Measurements from ENCODE around the gene CCT7.

GRCh38 chr2:73210019-73210418 lies 24.1 kb upstream of the CCT7 start:
- TF ChIP-seq CTCF (conservative IDR thresholded peaks at IDR 0.05) = no peak
- TF ChIP-seq EZH2 (IDR thresholded peaks at IDR 0.05; ENCODE audit: low read depth) = no peak
